ENCODE measurements around the gene STPG1.
"Not testable (repeated sequence)": the region's sequence is repeated elsewhere in the genome, so short reads cannot be mapped to it uniquely, and the experiment has no call there.

Gene STPG1

DNA sequence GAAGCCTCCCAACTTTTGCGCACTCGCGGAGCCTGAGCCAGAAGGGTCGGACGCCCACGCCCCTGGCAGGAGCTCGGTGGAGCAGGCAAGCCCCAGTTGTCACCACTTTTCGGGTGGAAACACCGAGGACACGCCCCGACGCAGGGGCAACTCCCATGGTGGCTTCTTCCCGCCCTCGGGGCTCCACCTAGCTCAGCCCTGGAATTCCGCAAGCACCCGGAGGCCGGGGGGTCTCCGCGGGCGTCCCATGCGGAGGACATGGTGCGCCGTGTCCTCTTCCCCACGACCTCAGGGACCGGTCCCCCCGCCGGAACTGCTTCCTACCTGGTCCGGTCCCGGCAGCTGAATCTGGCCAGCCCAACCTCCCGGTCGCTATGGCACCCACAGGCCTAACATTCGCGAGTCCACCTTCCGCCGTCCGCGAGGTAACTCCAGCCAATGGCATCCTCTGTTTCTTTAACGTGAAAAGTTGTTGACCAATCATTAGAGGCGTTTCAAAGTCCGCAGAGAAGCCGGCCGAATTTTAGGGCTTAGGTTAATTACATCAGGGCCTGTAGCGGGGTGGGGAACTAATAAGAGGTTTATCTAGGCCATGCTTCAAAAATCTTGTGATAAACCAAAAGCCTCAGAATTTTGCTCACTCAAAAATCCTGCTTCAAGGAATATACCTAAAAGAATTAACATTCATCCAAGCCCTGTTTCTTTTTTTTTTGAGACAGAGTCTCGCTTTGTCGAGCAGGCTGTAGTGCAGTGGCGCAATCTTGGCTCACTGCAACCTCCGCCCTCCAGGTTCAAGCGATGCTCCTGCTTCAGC is at the start of gene STPG1:
Gene STPG1, minus strand, starts transcription at position 433 of the 814 bp plus-strand sequence. CDS start 12,394 bp downstream, outside the sequence.
- DNase-seq: peak; percentile 62 to 71

DNA sequence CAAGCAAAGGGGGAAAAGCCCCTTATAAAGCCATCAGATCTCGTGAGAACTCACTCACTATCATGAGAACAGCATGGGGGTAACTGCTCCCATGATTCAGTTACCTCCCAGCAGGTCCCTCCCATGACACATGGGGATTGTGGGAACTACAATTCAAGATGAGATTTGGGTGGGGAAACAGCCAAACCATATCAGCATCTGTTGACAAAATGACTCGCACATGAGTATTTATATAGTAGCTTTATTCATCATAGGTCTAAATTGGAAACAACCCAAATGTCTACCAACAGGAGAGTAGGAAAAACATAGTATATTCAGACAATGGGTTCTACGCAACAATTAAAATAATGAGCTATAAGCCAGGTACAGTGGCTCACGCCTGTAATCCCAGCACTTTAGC is 48.5 kb upstream of the STPG1 start:
- not testable (repeated sequence) for DNase-seq

GRCh38 chr1:24459551-24460266 is 46.1 kb upstream of the STPG1 start:
- no peak for DNase-seq

- DNase-seq: no peak
Observed at GRCh38 chr1:24457866-24458265, 44.3 kb upstream of the STPG1 start.

DNA sequence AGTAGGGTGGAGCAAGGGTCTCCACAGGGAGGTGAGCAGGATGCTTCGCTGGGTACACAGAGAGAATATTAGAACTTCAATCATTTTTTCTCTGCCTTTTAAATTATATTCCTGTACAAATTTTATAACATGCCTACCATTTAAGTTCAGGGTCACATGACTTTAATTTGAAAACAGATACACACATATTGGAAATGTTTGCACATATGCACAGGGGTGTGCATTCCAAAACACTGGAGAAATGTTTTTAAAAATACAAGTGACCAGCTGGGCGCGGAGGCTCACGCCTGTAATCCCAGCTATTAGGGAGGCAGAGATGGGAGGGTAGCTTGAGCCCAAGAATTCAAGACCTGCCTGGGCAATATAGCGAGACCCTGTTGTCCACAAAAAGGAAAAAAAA is 41.7 kb upstream of the STPG1 start:
- DNase-seq: no peak

GRCh38 chr1:24454673-24455072 is 41.1 kb upstream of the STPG1 start:
- DNase-seq: no peak

DNA sequence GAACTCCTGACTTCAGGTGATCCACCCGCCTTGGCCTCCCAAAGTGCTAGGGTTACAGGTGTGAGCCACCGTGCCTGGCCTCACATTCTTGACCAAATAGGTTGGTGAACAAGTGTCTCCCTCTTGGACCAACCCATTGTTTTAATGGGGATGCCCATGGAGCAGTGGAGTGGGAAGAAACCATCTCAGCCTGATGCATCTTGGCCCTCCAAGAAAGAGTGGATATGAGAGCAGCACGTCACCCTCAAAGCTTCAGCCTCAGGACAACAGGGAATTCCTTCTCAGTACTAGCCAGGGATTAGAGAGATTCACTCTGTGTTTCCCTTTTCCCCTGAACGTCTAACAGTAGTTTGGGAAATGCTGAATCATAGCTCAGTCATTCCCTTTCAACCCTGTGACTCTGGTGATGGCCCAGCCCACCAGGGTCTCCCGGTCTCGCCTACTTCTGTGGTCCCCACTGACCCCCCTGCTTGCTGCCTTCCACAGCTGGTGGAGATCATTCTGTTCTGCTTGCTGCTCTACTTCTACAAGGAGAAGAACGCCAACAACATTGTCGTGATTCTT is 39.4 kb upstream of the STPG1 start:
- DNase-seq: no peak

DNA sequence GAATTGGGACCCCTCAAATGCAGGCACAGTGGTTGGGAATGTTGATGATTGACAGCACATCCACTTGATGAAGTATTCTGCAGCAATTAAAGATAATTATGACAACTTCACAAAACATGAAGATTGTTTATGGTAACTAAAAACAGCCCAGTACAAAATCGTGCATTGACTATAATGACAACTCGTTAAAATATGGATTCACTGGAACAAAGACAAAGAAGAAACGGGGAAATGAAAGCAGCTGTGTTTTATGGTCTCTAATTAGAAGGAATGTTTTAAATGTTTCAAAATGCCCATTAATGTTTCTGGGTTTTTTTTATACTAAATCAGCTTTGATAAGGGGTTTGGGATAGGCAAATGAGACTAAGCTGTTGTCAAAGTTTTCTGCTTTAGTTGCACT is 38.2 kb upstream of the STPG1 start:
- no peak for DNase-seq

GRCh38 chr1:24450857-24451397 is 37.3 kb upstream of the STPG1 start:
- no peak for DNase-seq

- no peak for DNase-seq
Observed at GRCh38 chr1:24450316-24450715, 36.7 kb upstream of the STPG1 start.

- not testable (repeated sequence) for DNase-seq
Observed at GRCh38 chr1:24446446-24446845, 32.9 kb upstream of the STPG1 start.

- no peak for DNase-seq
Observed at GRCh38 chr1:24443241-24443656, 29.7 kb upstream of the STPG1 start.

GRCh38 chr1:24442764-24443163 is 29.2 kb upstream of the STPG1 start:
- DNase-seq: no peak

DNA sequence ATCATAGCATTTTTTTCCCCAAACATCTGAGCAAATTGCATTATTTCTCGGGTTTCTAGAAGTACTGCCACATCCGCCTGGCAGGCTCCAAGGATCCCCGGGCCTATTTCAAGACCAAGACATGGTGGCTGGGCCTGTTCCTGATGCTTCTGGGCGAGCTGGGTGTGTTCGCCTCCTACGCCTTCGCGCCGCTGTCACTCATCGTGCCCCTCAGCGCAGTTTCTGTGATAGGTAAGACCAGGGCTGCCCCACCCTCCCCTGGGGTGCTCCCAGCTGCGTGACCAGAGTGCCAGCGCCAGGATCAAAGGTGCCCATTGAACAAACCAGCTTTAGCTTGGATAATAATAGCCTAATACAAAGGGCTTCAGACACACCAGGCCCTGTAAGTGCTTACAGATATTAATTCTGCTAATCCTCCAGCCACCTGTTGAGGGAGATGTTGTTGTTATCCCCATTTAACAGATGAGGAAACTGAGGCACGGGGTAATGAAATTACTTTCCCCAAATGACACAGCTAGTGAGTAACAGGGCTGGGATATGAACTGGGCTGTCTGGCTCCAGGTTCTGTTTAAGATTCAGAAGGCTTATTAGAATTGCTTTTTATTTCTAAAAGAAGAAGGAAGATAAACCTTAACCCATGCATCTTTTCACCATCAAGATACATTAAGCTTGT is 28.6 kb upstream of the STPG1 start:
- DNase-seq: no peak

DNA sequence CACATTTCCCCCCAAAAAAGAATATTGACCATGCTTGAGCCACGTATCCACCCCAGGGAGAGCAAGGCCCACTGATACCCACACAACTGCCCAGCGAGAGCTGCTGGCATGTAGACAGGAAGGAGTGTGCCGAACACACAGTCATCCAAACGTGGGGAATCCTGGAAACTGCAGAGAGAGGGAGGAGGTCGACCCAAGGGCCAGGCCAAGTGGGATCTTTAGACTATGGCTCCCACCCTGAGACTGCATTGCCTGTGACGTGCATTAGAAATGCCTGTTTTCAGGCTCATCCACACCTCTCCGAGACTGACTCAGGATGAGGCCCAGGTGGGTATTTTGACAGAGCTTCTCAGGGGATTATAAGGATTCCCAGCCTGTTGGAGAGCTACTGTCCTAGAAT is 27.9 kb upstream of the STPG1 start:
- DNase-seq: no peak

- DNase-seq: no peak
Observed at GRCh38 chr1:24440436-24440835, 26.9 kb upstream of the STPG1 start.

- no peak for DNase-seq
Observed at GRCh38 chr1:24438423-24438901, 24.9 kb upstream of the STPG1 start.

DNA sequence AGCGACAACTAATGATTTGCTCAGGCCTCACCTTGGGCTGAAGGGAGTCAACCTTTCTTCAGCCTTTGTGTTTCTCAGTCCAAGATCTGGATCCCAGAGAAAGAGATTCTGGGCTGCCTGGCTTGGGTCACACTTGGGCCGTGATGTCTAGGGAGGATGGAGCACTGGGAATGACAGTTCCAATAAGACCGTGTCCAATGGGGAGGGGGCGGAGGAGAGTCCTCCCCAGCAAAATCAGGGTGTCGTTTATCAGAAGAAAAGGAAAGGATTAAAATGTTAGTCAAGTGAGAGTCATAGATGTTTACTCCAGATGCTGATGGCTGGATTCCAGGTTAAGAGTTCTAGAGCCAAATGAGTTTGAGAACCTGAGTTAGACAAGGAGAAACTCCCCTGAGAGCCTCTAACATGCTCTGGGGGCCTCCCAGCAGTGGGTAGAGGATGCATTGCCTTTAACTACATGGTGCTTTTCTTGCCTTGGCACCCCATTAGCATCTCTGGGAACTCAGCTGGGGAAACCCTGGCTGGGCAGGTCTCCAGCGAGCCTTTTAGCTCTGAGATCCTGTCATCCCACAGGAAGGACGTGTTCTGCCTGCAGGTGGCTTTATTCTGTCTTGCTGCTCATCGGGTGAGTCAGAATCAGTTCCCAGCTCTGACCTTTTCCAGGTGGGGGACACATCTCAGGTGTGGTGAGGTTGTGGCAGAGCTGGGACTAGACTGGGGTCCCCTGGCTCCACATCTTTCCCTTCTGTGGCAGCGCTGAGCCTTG is 24.2 kb upstream of the STPG1 start:
- no peak for DNase-seq

DNA sequence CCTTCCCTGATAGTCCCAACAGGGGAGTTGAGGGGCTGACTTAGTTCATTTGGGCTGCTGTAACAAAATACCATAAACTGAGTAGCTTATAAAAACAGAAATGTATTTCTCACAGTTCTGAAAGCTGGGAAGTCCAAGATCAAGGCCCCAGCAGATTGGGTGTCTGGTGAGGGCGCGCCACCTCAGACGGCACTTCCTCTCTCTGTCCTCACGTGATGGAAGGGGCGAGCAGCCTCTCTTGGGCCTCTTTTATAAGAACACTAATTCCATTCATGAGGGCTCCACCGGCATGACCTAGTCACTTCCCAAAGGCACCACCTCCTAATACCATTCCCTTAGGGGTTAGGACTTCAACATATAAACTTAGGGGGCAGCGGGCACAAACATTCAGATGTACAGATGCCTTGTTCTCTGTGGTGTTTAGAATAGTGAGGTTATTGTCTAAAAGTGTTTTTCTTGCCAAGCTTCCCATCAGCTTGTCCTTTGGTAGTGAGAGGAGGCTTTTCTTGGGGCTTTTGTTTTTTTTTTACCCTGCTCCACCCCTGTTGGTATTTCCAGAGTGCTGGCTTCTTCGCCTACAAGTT is 22.3 kb upstream of the STPG1 start:
- no peak for DNase-seq

DNA sequence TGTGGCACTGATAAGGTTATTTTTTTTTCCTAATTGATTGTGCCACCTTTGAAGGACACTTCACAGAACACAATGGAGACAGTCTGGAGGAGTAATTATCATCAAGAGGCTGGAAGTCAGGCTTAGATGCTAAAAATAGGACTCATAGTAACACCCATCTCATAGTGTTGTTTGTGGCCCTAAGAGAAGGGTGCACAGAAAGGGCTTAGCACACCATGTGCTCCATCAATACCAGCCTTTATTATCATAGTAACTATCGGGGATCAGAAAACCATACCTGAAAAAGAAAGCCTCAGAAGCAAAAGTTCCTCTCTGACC is 13.9 kb upstream of the STPG1 start:
- no peak for DNase-seq

DNA sequence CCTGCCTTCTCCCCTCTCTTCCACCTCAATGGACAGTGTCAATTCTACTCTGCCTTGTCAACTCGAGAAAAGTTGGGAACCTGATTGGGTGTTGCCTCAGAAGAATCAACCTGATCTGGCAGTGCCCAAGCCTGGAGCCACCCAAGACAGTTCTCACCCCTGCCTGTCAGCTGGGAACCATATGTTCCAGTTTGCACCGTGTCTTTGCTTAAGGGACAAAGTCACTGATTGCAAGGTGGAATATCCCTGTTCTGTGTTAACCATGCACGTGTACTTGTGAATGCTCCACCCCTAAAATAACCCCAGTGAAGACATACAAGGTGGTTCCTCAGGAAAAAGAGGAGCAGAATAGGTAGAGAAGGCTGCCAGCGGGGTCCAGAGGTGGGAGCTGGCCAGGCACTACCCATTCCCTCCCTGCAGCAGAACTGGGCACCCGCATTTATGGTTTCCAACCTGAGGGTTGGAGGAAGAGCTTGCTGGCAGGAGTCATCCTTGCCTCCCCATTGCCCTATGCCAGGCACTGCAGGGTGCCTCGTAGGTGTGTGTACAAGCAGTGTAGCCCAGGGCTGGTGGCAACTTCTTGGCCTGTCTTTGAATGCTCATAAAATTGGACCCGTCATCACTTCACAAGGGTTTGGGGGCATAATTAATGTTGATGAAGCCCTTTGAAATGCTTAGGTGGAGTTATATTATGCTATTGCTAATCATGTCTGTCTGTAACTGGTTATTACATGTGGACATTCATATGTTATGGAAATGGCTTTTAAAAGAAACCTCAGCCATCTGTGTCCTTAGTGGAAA is 13.4 kb upstream of the STPG1 start:
- no peak for DNase-seq
